ENCODE data around the gene ZNF385D. TPM values are rescaled to one million over a fixed set of nuclear protein-coding genes. Genes with fewer than 3 reads are reported as not detected.

ZNF385D gene
- total RNA-seq, 1 experiment from 2014 or later: not detected

DNA sequence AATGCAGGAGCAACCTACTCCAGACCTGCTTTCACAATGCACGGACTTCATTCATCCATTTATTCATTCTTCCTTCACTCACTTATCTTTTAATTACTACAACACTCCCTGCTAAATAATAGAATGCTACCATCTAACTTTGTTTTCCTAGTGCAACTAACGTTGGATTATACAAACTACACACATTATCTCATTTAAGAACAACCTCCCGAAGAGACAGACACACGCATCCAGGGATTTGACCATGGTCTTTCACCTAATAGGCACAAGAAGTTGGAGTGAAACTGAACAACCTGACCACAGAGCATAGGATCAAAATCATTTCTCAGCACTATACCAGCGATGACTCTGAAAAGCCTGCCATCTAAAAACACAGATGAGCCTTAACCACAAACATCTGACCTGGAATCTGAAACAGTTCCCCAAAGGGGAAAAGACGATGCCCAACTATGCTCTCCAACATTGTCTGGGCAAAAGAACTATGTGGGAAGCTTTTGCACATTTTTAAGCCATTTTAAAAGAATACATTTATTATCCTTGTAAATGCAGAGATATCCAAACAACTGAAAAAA is 21.0 kb downstream of the ZNF385D start:
- BruUV-seq (replicated peaks): no TSS peak
- no peak for ATAC-seq
- H3K27ac ChIP-seq (ENCODE audit: low read depth, low read length): no peak overlapping the region

More for the DNA sequence above, 21.0 kb downstream of the ZNF385D start:
- ChIA-PET CTCF (no interaction called here), POLR2A (no interaction called here), RAD21 (ENCODE audit: low non-redundant PET in 1 of 2, low total read pairs in 2 of 2, uncharacterized antibody in 2 of 2, unreplicated experiment in 2 of 2) (no interaction called here)
- no peaks in the 10 kb centered on the region for H3K79me2 ChIP-seq (ENCODE audit: insufficient read depth, low read length)
- H3K9me3 ChIP-seq (ENCODE audit: control insufficient read depth in 1 of 2, insufficient read depth in 1 of 2, low read depth in 1 of 2, low read length in 2 of 2): peaks cover 0 to 7% of the 10 kb centered on the region in 2 experiments; a peak in 1 of 4 replicates
- no peaks in the 10 kb centered on the region for H3K4me1 ChIP-seq (ENCODE audit: control insufficient read depth in 1 of 2, insufficient read depth in 2 of 2, low read length in 2 of 2)
- H4K20me1 ChIP-seq (ENCODE audit: insufficient read depth): no peaks in the 10 kb centered on the region
- no peak for TF ChIP-seq YY1 (IDR thresholded peaks at IDR 0.05; ENCODE audit: extremely low read depth, insufficient replicate concordance, low read depth, low read length)
- TF ChIP-seq EZH2 (IDR thresholded peaks at IDR 0.05): no peak
- no peak for TF ChIP-seq ATF3 (IDR thresholded peaks at IDR 0.05)
- no peak for TF ChIP-seq SRF (IDR thresholded peaks at IDR 0.05; ENCODE audit: low read depth)
- no peak for TF ChIP-seq EGR1 (IDR thresholded peaks at IDR 0.05; ENCODE audit: low read depth)
- TF ChIP-seq CBX3 (IDR thresholded peaks at IDR 0.05; ENCODE audit: low read depth): no peak
- TF ChIP-seq, protein P1, sequence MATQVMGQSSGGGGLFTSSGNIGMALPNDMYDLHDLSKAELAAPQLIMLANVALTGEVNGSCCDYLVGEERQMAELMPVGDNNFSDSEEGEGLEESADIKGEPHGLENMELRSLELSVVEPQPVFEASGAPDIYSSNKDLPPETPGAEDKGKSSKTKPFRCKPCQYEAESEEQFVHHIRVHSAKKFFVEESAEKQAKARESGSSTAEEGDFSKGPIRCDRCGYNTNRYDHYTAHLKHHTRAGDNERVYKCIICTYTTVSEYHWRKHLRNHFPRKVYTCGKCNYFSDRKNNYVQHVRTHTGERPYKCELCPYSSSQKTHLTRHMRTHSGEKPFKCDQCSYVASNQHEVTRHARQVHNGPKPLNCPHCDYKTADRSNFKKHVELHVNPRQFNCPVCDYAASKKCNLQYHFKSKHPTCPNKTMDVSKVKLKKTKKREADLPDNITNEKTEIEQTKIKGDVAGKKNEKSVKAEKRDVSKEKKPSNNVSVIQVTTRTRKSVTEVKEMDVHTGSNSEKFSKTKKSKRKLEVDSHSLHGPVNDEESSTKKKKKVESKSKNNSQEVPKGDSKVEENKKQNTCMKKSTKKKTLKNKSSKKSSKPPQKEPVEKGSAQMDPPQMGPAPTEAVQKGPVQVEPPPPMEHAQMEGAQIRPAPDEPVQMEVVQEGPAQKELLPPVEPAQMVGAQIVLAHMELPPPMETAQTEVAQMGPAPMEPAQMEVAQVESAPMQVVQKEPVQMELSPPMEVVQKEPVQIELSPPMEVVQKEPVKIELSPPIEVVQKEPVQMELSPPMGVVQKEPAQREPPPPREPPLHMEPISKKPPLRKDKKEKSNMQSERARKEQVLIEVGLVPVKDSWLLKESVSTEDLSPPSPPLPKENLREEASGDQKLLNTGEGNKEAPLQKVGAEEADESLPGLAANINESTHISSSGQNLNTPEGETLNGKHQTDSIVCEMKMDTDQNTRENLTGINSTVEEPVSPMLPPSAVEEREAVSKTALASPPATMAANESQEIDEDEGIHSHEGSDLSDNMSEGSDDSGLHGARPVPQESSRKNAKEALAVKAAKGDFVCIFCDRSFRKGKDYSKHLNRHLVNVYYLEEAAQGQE (IDR thresholded peaks at IDR 0.05; ENCODE audit: low read depth): no peak
- TF ChIP-seq JUND (IDR thresholded peaks at IDR 0.05): no peak
- TF ChIP-seq ZNF274 (IDR thresholded peaks at IDR 0.05; ENCODE audit: low read depth, low read length): no peak
- TF ChIP-seq, protein P2, sequence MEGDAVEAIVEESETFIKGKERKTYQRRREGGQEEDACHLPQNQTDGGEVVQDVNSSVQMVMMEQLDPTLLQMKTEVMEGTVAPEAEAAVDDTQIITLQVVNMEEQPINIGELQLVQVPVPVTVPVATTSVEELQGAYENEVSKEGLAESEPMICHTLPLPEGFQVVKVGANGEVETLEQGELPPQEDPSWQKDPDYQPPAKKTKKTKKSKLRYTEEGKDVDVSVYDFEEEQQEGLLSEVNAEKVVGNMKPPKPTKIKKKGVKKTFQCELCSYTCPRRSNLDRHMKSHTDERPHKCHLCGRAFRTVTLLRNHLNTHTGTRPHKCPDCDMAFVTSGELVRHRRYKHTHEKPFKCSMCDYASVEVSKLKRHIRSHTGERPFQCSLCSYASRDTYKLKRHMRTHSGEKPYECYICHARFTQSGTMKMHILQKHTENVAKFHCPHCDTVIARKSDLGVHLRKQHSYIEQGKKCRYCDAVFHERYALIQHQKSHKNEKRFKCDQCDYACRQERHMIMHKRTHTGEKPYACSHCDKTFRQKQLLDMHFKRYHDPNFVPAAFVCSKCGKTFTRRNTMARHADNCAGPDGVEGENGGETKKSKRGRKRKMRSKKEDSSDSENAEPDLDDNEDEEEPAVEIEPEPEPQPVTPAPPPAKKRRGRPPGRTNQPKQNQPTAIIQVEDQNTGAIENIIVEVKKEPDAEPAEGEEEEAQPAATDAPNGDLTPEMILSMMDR (IDR thresholded peaks at IDR 0.05 in 2 of 3, conservative IDR thresholded peaks at IDR 0.05 in 1 of 3; ENCODE audit: borderline replicate concordance in 1 of 3, insufficient read depth in 1 of 3, low read depth in 2 of 3, low read length in 2 of 3): no peak
- no peak for TF ChIP-seq EZH2phosphoT487 (IDR thresholded peaks at IDR 0.05; ENCODE audit: borderline replicate concordance)
- no peak for TF ChIP-seq SP1 (IDR thresholded peaks at IDR 0.05; ENCODE audit: low read depth)
- TF ChIP-seq RAD21 (IDR thresholded peaks at IDR 0.05; ENCODE audit: low read depth): no peak
- no peak for TF ChIP-seq ZBTB33 (IDR thresholded peaks at IDR 0.05; ENCODE audit: extremely low read depth, insufficient replicate concordance, low read length)
- TF ChIP-seq, protein P3, sequence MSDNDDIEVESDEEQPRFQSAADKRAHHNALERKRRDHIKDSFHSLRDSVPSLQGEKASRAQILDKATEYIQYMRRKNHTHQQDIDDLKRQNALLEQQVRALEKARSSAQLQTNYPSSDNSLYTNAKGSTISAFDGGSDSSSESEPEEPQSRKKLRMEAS (IDR thresholded peaks at IDR 0.05): no peak
- TF ChIP-seq SIN3A (IDR thresholded peaks at IDR 0.05; ENCODE audit: low read depth): no peak
- no peak for TF ChIP-seq ELF1 (IDR thresholded peaks at IDR 0.05; ENCODE audit: borderline replicate concordance, low read depth)
- no peak for TF ChIP-seq ZFX (IDR thresholded peaks at IDR 0.05)
- no peak for TF ChIP-seq CEBPB (IDR thresholded peaks at IDR 0.05; ENCODE audit: low read depth)
- DNase-seq (ENCODE audit: low read depth, low spot score): no peak
- no peak overlapping the region for H3K4me2 ChIP-seq (ENCODE audit: low read length)
- intact Hi-C loops (cut with micrococcal nuclease): no loop called here
- no peaks in the 10 kb centered on the region for H3K9me2 ChIP-seq (ENCODE audit: insufficient read depth)
- no peaks in the 10 kb centered on the region for H3K36me3 ChIP-seq (ENCODE audit: control insufficient read depth in 1 of 2, insufficient read depth in 2 of 2, low read length in 2 of 2)
- no peak overlapping the region for H3K9ac ChIP-seq (ENCODE audit: low read length)
- H3K4me3 ChIP-seq (replicated peaks in 1 of 2; ENCODE audit: low read depth in 1 of 2, low read length in 2 of 2): no peak overlapping the region
- H2AFZ ChIP-seq (ENCODE audit: low read depth, low read length, poor library complexity, severe bottlenecking): no peak overlapping the region
- no peaks in the 10 kb centered on the region for H3K27me3 ChIP-seq (ENCODE audit: insufficient read depth, low read length)

All from HCT116 (cell line).